Measurements from ENCODE around the gene GMCL1.
"Not testable (repeated sequence)": the region's sequence is repeated elsewhere in the genome, so short reads cannot be mapped to it uniquely, and the experiment has no call there.

The GMCL1 gene

DNA sequence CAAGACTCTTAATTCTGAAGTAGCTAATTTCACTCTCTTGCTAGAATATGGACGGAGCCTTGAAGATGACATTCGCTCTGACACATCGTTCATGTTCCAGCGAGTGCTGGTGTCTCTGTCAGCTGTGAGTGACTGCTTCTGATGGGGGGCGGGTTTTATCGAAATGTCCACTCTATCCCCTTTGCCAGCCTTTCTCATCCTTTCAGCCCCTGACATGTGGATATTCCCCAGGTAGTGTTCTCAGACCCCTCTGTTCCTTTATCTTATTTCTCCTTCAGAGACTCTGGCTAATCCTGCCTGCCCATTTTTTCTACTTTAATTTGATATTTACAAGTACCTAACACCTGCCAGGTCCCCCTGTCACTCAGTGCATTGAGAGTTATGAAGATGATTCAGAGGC is 18.9 kb upstream of the GMCL1 start:
- DNase-seq, result no peak

DNA sequence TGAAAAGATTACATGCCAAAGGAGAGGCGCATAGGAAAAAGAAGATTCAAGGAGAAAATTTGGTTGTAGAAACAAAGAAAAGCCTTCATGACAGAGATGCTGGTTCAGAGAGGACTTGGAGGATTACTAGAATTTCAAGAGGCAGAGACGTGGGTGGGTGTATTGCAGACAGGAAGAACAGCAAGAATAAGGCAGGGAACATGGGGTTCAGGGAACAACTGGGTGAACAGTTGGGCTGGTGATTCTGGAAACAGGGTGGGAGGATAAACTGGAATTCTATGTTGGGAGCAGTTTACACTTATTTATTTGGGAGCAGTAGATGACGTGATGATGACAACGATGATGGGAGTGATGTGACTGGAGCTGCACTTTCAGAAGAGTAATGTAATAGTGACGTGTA is 18.4 kb upstream of the GMCL1 start:
- DNase-seq, result peak; percentile 40

- peak; percentile 64 for DNase-seq
These were observed 17.9 kb upstream of the GMCL1 start for GRCh38 chr2:69811591-69811990.

GRCh38 chr2:69815717-69816116 is 13.7 kb upstream of the GMCL1 start:
- DNase-seq, result no peak

- DNase-seq, result peak; percentile 95
These were observed 12.4 kb upstream of the GMCL1 start for GRCh38 chr2:69816923-69817542.

GRCh38 chr2:69817729-69818501 is 11.5 kb upstream of the GMCL1 start:
- DNase-seq, result no peak

GRCh38 chr2:69827796-69828540 is 1.5 kb upstream of the GMCL1 start:
- no peak for DNase-seq

DNA sequence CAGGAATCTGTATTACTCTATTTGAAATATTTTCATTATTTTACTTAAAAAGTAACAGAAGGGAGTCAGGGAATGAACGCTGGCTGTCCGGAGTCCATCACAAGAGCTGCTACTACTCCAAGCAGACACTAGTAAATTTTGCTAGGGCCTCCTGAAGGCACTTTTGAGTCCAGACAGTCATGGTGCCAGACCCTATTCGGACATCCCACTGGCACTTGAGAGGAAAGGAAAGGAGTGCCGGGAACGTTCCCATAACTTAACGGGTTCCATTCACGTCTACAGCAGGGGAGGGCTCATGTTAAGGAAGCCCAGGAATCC is 563 bp upstream of the GMCL1 start:
- no peak for DNase-seq

DNA sequence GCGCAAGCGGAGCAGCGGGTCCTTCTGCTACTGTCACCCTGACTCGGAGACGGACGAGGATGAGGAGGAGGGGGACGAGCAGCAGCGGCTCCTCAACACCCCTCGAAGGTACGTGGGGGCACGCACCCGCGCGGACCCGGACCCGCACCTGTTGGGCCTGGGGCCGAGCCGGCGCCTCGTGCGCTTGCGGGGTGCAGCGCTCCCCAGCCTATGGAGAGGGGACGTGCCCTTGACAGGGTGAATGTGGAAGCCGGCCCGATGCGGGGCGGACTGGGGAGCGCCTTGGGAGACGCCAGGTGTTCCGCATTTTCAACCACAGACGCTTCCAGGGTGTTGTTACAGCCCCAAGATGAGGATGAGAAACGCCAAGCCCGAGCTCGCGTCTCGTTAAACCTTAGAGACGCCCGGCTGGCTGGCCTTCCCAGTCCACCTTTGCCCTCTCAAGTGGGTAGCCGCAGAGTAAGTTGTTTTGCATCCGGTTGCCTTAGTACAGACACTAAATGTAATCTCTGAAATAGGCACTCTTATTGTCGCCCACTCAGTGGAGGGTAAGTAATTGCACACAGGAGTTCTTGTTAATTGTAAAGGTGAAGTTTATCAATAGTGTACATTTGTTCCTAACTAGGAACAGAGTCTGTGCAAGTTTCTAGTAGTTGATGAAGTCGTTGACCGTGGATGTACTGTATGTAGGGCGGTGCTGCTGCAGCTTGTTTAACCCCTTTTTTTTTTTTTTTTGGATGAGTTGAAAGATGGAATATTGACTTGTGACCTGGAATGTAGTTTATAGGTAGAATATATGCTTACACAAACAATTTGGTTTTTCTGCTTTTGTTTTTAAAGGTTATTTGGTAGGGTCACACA is 815 bp downstream of the GMCL1 start:
- DNase-seq, result peak; percentile 33

DNA sequence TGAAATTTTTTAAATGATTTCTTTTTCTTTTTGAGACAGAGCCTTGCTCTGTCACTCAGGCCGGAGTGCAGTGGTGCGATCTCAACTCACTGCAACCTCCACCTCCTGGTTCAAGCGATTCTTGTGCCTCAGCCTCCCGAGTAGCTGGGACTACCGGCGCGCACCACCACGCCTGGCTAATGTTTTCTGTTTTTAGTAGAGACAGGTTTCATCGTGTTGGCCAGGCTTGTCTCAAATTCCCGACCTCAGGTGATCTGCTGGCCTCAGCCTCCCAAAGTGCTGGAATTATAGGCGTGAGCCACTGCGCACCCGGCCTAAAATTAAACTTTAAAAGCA is 1.4 kb downstream of the GMCL1 start:
- not testable (repeated sequence) for DNase-seq

- DNase-seq, result no peak
These were observed 2.0 kb downstream of the GMCL1 start for GRCh38 chr2:69831354-69831905.

DNA sequence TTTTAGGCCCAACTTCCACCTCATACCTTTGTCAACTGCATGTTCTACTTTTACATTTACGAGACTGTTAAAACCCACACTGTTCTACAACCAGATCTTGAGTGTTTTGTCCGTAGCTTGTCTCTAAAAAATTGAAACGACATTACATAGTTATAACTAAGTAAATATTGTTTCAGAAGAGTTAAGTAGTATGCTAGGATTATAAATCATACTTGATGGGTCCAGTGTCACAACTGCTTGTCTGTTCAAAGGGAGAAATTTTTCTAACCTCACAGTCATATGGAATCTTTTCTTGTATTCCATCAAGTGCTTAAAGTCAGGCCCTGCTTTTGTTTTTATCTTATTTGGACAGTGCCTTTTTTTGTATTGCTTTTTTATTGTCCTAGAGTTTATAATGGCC is 4.3 kb downstream of the GMCL1 start:
- DNase-seq, result peak; percentile 18

GRCh38 chr2:69835666-69836065 is 6.2 kb downstream of the GMCL1 start:
- DNase-seq, result no peak

- DNase-seq, result peak; percentile 14
These were observed 6.9 kb downstream of the GMCL1 start for GRCh38 chr2:69836316-69836715.

- no peak for DNase-seq
These were observed 8.1 kb downstream of the GMCL1 start for GRCh38 chr2:69837533-69837932.

GRCh38 chr2:69843993-69844392 is 14.5 kb downstream of the GMCL1 start:
- no peak for DNase-seq

DNA sequence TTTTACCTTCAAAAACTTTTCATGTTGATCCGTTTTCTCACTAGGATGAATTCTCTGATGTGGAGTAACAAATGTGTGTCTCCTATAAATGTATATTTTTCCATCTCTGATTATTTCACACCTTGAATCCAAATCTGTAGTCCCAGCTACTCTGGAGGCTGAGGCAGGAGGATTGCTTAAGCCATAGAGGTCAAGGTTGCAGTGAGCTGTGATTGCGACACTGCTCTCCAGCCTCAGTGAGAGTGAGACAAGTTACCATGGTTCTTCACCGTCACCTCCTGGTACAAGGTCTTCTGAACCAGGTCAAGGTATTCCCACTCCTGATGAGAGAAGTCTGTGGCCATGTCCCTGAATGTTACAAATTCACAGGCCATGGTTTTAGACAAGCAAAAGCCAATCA is 15.1 kb downstream of the GMCL1 start:
- no peak for DNase-seq

- no peak for DNase-seq
These were observed 17.0 kb downstream of the GMCL1 start for GRCh38 chr2:69846182-69847067.

DNA sequence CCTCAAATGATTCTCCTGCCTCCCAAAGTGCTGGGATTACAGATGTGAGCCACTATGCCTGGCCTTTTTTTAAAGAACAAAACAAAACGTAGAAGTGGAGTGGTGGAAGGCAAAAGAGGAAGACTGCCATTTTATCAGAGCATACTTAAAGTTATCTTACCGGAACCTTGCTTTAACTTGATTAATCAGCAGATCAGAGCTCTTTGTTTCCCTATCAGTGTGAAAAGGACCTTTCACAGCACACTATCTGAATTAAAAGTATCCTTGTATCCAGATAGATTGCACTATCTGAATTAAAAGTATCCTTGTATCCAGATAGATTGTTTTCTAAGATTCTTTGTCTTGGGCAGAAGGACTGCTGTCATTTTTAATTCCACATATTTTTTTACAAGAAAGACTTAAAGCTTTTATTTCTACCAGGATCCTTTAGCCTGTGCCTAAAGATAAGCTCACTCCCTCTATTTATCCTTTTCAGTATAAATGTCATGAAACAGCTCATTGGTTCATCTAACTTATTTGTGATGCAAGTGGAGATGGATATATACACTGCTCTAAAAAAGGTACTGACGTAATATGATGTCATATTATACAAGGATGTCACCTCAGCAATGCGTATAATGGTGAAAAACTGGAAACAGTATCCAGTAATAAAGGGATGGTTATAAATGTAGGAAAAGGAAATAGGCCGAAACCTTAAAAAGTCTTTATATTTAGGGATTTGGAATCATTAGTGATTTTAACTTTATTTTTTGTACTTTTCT is 17.8 kb downstream of the GMCL1 start:
- DNase-seq, result no peak

- DNase-seq, result no peak
These were observed 18.8 kb downstream of the GMCL1 start for GRCh38 chr2:69848186-69848790.

- DNase-seq, result no peak
These were observed 28.8 kb downstream of the GMCL1 start for GRCh38 chr2:69858261-69858660.

Data from NCI-H510A treated with DMSO at 0.1 percent for 48 hours (cell line).